WTC11 (cell line): Measurements from ENCODE around the gene TNNI2. TPM values are rescaled to one million over a fixed set of nuclear protein-coding genes. Genes with fewer than 3 reads are reported as not detected.

Experiments used
- ATAC-seq: fragments of 200-7000 bp; cut with Tn5 transposase; 2 replicates; pipeline ENCODE4 v1.10.0; 2021; ENCODE audit warnings: mild to moderate bottlenecking, moderate library complexity
- CTCF ChIA-PET: fragments of 300-600 bp; sonication (Branson Sonifier 250); formaldehyde crosslinking; loops from one replicate; lab custom pipeline; 2021; ENCODE audit warnings: antibody characterized with exemption; lab: Charles Lee
- POLR2A ChIA-PET: fragments of 350-600 bp; sonication (Branson Sonifier 250); formaldehyde crosslinking; loops from one replicate; lab custom pipeline; 2021; ENCODE audit warnings: antibody characterized with exemption; lab: Charles Lee
- DNase-seq: peaks from one replicate; pipeline ENCODE4 v3.0.0; 2021; ENCODE audit warnings: low spot score
- H3K27ac Mint-ChIP-seq: 2 replicates; pipeline ENCODE4 v1.8.0; 2021; ENCODE audit warnings: mixed read lengths
- H3K27me3 Mint-ChIP-seq: 2 replicates; pipeline ENCODE4 v1.8.0; 2021; ENCODE audit warnings: low read depth, mild to moderate bottlenecking, moderate library complexity, mixed read lengths
- H3K36me3 Mint-ChIP-seq: 2 replicates; pipeline ENCODE4 v1.8.0; 2021; ENCODE audit warnings: mixed read lengths
- H3K4me1 Mint-ChIP-seq: 2 replicates; pipeline ENCODE4 v1.8.0; 2022; ENCODE audit warnings: mixed read lengths
- H3K4me3 Mint-ChIP-seq: 2 replicates; pipeline ENCODE4 v1.8.0; 2021; ENCODE audit warnings: mild to moderate bottlenecking, moderate library complexity, mixed read lengths
- H3K9me3 Mint-ChIP-seq: 2 replicates; pipeline ENCODE4 v1.8.0; 2021; ENCODE audit warnings: mixed read lengths
- ELF4 ChIP-seq: sonication (generic); formaldehyde crosslinking; IDR thresholded peaks from 2 replicates; pipeline ENCODE4 v1.8.1; 2022; ENCODE audit warnings: low read depth, mild to moderate bottlenecking, moderate library complexity, missing genetic modification reagents
- ESRRA ChIP-seq: sonication (generic); formaldehyde crosslinking; IDR thresholded peaks from 2 replicates; pipeline ENCODE4 v1.8.1; 2022; ENCODE audit warnings: mild to moderate bottlenecking, missing genetic modification reagents, borderline replicate concordance
- GRHL2 ChIP-seq: fragments of 250-450 bp; sonication (Bioruptor Pico); IDR thresholded peaks from 2 replicates; pipeline ENCODE4 v1.8.0; 2022; ENCODE audit warnings: mild to moderate bottlenecking, moderate library complexity; ENCODE audit not compliant: insufficient replicate concordance, severe bottlenecking
- IRF2 ChIP-seq: sonication (generic); formaldehyde crosslinking; IDR thresholded peaks from 2 replicates; pipeline ENCODE4 v1.8.0; 2022; ENCODE audit warnings: low read depth, missing genetic modification reagents, borderline replicate concordance
- MXD4 ChIP-seq: fragments of 250-450 bp; sonication (Bioruptor Pico); IDR thresholded peaks from 2 replicates; pipeline ENCODE4 v1.8.0; 2021; ENCODE audit warnings: mild to moderate bottlenecking, moderate library complexity, borderline replicate concordance
- NR3C1 ChIP-seq: sonication (generic); formaldehyde crosslinking; conservative IDR thresholded peaks from 2 replicates; pipeline ENCODE4 v1.8.1; 2023; ENCODE audit warnings: low read depth, mild to moderate bottlenecking, missing genetic modification reagents
- TEAD4 ChIP-seq: sonication (generic); formaldehyde crosslinking; IDR thresholded peaks from 2 replicates; pipeline ENCODE4 v1.8.0; 2022; ENCODE audit warnings: mild to moderate bottlenecking, missing genetic modification reagents
- TP53 ChIP-seq: sonication (generic); formaldehyde crosslinking; IDR thresholded peaks from 2 replicates; pipeline ENCODE4 v1.8.1; 2023; ENCODE audit warnings: mild to moderate bottlenecking, missing genetic modification reagents
- ZNF121 ChIP-seq: sonication (generic); formaldehyde crosslinking; IDR thresholded peaks from 2 replicates; pipeline ENCODE4 v1.8.0; 2023; ENCODE audit warnings: missing genetic modification reagents
- ZNF232 ChIP-seq: sonication (generic); formaldehyde crosslinking; IDR thresholded peaks from 2 replicates; pipeline ENCODE4 v1.8.0; 2022; ENCODE audit warnings: mild to moderate bottlenecking, missing genetic modification reagents
- ZNF317 ChIP-seq: sonication (generic); formaldehyde crosslinking; IDR thresholded peaks from 2 replicates; pipeline ENCODE4 v1.8.1; 2023; ENCODE audit warnings: low read depth, mild to moderate bottlenecking, moderate library complexity, missing genetic modification reagents, borderline replicate concordance
- ZNF416 ChIP-seq: fragments of 250-450 bp; sonication (Bioruptor Pico); IDR thresholded peaks from 2 replicates; pipeline ENCODE4 v1.9.0; 2021; ENCODE audit warnings: mild to moderate bottlenecking, inconsistent platforms
- total RNA-seq: library from RNA; stranded (reverse); gene quantifications from 3 replicates; pipeline ENCODE4 v1.2.3, GENCODE V29; 2021
- TF ChIP-seq, protein P1 (sequence below): fragments of 250-450 bp; sonication (Bioruptor Pico); IDR thresholded peaks from 2 replicates; pipeline ENCODE4 v1.9.0; 2021; ENCODE audit warnings: mild to moderate bottlenecking
- TF ChIP-seq, protein P2 (sequence below): fragments of 250-450 bp; sonication (Bioruptor Pico); IDR thresholded peaks from 2 replicates; pipeline ENCODE4 v1.9.0; 2021; ENCODE audit warnings: mild to moderate bottlenecking
- TF ChIP-seq, protein P3 (sequence below): sonication (generic); formaldehyde crosslinking; IDR thresholded peaks from 2 replicates; pipeline ENCODE4 v1.8.1; 2022; ENCODE audit warnings: low read depth, missing genetic modification reagents, borderline replicate concordance
- TF ChIP-seq, protein P4 (sequence below): sonication (generic); formaldehyde crosslinking; IDR thresholded peaks from 2 replicates; pipeline ENCODE4 v1.8.1; 2023; ENCODE audit warnings: mild to moderate bottlenecking, missing genetic modification reagents, moderate library complexity
- TF ChIP-seq, protein P5 (sequence below): sonication (generic); formaldehyde crosslinking; conservative IDR thresholded peaks from 2 replicates; pipeline ENCODE4 v1.8.1; 2023; ENCODE audit warnings: mild to moderate bottlenecking, low read depth, missing genetic modification reagents, moderate library complexity
- TF ChIP-seq, protein P6 (sequence below): sonication (generic); formaldehyde crosslinking; IDR thresholded peaks from 2 replicates; pipeline ENCODE4 v1.8.0; 2022; ENCODE audit warnings: mild to moderate bottlenecking, missing genetic modification reagents

TNNI2 gene
- total RNA-seq, 1 experiment from 2014 or later = not detected

DNA sequence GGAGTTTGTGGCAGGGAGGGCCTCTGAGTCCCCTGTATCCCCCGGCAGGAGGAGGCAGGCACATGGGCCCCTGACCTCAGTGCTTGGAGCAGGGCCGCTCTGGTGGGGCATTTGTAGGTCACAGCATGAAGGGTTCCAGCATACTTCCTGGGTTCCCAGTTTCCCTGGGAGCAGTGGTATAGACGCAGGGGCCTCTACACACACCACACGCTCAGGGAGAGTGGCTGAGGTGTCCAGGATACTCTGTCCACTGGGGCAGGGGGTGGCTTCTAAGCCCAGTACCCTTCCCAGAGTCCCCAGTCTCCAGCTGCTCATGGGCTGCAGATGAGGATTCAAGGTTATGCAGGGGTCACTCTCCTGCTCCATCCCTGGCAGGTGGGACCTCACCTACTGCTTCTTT is 20.2 kb downstream of the TNNI2 start (continued):
- TF ChIP-seq, protein P1, sequence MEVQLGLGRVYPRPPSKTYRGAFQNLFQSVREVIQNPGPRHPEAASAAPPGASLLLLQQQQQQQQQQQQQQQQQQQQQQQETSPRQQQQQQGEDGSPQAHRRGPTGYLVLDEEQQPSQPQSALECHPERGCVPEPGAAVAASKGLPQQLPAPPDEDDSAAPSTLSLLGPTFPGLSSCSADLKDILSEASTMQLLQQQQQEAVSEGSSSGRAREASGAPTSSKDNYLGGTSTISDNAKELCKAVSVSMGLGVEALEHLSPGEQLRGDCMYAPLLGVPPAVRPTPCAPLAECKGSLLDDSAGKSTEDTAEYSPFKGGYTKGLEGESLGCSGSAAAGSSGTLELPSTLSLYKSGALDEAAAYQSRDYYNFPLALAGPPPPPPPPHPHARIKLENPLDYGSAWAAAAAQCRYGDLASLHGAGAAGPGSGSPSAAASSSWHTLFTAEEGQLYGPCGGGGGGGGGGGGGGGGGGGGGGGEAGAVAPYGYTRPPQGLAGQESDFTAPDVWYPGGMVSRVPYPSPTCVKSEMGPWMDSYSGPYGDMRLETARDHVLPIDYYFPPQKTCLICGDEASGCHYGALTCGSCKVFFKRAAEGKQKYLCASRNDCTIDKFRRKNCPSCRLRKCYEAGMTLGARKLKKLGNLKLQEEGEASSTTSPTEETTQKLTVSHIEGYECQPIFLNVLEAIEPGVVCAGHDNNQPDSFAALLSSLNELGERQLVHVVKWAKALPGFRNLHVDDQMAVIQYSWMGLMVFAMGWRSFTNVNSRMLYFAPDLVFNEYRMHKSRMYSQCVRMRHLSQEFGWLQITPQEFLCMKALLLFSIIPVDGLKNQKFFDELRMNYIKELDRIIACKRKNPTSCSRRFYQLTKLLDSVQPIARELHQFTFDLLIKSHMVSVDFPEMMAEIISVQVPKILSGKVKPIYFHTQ (CRISPR knock-in tag) = no peak
- no peak for TF ChIP-seq ELF4 (CRISPR knock-in tag)
- no peak for TF ChIP-seq ZNF121 (CRISPR knock-in tag)
- TF ChIP-seq, protein P2, sequence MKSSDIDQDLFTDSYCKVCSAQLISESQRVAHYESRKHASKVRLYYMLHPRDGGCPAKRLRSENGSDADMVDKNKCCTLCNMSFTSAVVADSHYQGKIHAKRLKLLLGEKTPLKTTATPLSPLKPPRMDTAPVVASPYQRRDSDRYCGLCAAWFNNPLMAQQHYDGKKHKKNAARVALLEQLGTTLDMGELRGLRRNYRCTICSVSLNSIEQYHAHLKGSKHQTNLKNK (CRISPR knock-in tag) = no peak
- TF ChIP-seq ZNF416 (CRISPR knock-in tag) = no peak
- TF ChIP-seq, protein P3, sequence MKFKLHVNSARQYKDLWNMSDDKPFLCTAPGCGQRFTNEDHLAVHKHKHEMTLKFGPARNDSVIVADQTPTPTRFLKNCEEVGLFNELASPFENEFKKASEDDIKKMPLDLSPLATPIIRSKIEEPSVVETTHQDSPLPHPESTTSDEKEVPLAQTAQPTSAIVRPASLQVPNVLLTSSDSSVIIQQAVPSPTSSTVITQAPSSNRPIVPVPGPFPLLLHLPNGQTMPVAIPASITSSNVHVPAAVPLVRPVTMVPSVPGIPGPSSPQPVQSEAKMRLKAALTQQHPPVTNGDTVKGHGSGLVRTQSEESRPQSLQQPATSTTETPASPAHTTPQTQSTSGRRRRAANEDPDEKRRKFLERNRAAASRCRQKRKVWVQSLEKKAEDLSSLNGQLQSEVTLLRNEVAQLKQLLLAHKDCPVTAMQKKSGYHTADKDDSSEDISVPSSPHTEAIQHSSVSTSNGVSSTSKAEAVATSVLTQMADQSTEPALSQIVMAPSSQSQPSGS (CRISPR knock-in tag) = no peak
- no peak for TF ChIP-seq ZNF317 (CRISPR knock-in tag)
- TF ChIP-seq ZNF232 (CRISPR knock-in tag) = no peak
- TF ChIP-seq, protein P4, sequence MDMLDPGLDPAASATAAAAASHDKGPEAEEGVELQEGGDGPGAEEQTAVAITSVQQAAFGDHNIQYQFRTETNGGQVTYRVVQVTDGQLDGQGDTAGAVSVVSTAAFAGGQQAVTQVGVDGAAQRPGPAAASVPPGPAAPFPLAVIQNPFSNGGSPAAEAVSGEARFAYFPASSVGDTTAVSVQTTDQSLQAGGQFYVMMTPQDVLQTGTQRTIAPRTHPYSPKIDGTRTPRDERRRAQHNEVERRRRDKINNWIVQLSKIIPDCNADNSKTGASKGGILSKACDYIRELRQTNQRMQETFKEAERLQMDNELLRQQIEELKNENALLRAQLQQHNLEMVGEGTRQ = no peak
- TF ChIP-seq, protein P5, sequence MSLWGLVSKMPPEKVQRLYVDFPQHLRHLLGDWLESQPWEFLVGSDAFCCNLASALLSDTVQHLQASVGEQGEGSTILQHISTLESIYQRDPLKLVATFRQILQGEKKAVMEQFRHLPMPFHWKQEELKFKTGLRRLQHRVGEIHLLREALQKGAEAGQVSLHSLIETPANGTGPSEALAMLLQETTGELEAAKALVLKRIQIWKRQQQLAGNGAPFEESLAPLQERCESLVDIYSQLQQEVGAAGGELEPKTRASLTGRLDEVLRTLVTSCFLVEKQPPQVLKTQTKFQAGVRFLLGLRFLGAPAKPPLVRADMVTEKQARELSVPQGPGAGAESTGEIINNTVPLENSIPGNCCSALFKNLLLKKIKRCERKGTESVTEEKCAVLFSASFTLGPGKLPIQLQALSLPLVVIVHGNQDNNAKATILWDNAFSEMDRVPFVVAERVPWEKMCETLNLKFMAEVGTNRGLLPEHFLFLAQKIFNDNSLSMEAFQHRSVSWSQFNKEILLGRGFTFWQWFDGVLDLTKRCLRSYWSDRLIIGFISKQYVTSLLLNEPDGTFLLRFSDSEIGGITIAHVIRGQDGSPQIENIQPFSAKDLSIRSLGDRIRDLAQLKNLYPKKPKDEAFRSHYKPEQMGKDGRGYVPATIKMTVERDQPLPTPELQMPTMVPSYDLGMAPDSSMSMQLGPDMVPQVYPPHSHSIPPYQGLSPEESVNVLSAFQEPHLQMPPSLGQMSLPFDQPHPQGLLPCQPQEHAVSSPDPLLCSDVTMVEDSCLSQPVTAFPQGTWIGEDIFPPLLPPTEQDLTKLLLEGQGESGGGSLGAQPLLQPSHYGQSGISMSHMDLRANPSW = no peak
- TF ChIP-seq, all 79 proteins: peak for 0

DNA sequence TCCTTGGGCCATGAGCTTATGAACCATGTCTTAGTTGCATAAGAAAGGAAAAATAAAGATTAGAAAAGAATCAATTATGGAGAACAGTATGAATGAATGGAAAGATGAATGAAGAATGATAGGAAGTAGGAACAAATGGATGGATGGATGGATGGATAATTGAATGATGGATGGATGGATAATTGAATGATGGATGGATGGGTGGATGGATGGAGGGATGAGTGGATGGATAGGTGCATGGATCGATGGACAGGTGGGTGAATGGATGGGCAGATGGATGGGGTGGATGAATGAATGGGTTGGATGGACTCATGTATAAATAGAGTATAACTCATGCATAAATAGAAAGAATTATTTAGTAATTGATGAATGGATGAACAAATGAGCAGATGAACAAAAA is 21.3 kb downstream of the TNNI2 start:
- Mint-ChIP-seq H3K36me3 (no peaks in the 10 kb centered on the region), H3K9me3 (no peaks in the 10 kb centered on the region), H3K27ac (no peak overlapping the region), H3K4me3 (no peak overlapping the region), H3K27me3 (no peaks in the 10 kb centered on the region), H3K4me1 (no peaks in the 10 kb centered on the region; the same call in 1 of the 2 replicates)
- ChIA-PET POLR2A (no interaction called here), CTCF (no interaction called here)
- no peak for ATAC-seq
- TF ChIP-seq ESRRA (CRISPR knock-in tag) (no peak), TEAD4 (no peak), NR3C1 (CRISPR knock-in tag) (no peak), MXD4 (CRISPR knock-in tag) (no peak), TP53 (CRISPR knock-in tag) (no peak), IRF2 (CRISPR knock-in tag) (no peak), ZNF121 (CRISPR knock-in tag) (no peak), GRHL2 (CRISPR knock-in tag) (no peak)
- TF ChIP-seq, protein P4 = no peak
- TF ChIP-seq, protein P6, sequence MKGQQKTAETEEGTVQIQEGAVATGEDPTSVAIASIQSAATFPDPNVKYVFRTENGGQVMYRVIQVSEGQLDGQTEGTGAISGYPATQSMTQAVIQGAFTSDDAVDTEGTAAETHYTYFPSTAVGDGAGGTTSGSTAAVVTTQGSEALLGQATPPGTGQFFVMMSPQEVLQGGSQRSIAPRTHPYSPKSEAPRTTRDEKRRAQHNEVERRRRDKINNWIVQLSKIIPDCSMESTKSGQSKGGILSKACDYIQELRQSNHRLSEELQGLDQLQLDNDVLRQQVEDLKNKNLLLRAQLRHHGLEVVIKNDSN = no peak
- DNase-seq = no peak
